Lung (tissue), 12 donors: ENCODE results near the gene TTLL12. TPM values are rescaled to one million over a fixed set of nuclear protein-coding genes. Genes with fewer than 3 reads are reported as not detected.

ENCODE experiments used
- ATAC-seq: fragments of 200-7000 bp; cut with Tn5 transposase; one replicate; pipeline ENCODE4 v1.9.1; 2020; ENCODE audit warnings: moderate number of reproducible peaks; ENCODE audit not compliant: insufficient read depth, low FRiP score
- DNase-seq, 3 donors: peaks; one replicate each; pipeline ENCODE4 v3.0.0-alpha.2; 2013 to 2017
- H3K27ac ChIP-seq, 2 donors: one replicate each; pipeline ENCODE4 v1.5.1; 2013; ENCODE audit warnings: mild to moderate bottlenecking in 2 of 2, moderate library complexity in 2 of 2, control low read depth in 1 of 2, inconsistent platforms in 1 of 2, low read depth in 1 of 2, low read length in 1 of 2
- H3K27me3 ChIP-seq, 3 donors: one replicate each; pipeline ENCODE4 v1.5.1; 2013; ENCODE audit warnings: low read length in 2 of 3; ENCODE audit not compliant: control insufficient read depth in 3 of 3, insufficient read depth in 3 of 3
- H3K36me3 ChIP-seq, 4 donors: one replicate each; pipeline ENCODE4 v1.5.1; 2013; ENCODE audit warnings: low read length in 4 of 4, mild to moderate bottlenecking in 1 of 4, moderate library complexity in 1 of 4; ENCODE audit not compliant: control insufficient read depth in 4 of 4, insufficient read depth in 4 of 4
- H3K4me1 ChIP-seq, 5 donors: one replicate each; pipeline ENCODE4 v1.5.1; 2013; ENCODE audit warnings: low read length in 5 of 5, mild to moderate bottlenecking in 2 of 5, moderate library complexity in 1 of 5; ENCODE audit not compliant: control insufficient read depth in 5 of 5, insufficient read depth in 5 of 5
- H3K4me3 ChIP-seq: one replicate; pipeline ENCODE4 v1.5.1; 2013; ENCODE audit warnings: mild to moderate bottlenecking, control low read depth, moderate library complexity
- H3K9ac ChIP-seq, 2 donors: one replicate each; pipeline ENCODE4 v1.5.1; 2013; ENCODE audit warnings: low read length in 2 of 2, control low read depth in 1 of 2; ENCODE audit not compliant: insufficient read depth in 1 of 2
- H3K9me3 ChIP-seq, 4 donors: one replicate each; pipeline ENCODE4 v1.5.1; 2013; ENCODE audit warnings: low read length in 3 of 4, mild to moderate bottlenecking in 1 of 4, moderate library complexity in 1 of 4; ENCODE audit not compliant: control insufficient read depth in 4 of 4, insufficient read depth in 3 of 4
- CTCF ChIP-seq: IDR thresholded peaks from 2 replicates; pipeline ENCODE4 v1.5.1; 2012; ENCODE audit warnings: mild to moderate bottlenecking; ENCODE audit errors: control extremely low read depth, extremely low read depth
- WGBS, 2 donors: extraction: QIAGEN DNeasy Blood & Tissue Kit; methylation state at CpG; one replicate each; pipeline ENCODE4 v1.1.7; 2013; 5-methylcytosine and 5-hydroxymethylcytosine counted together
- polyA plus RNA-seq, 2 donors: library from polyadenylated mRNA; stranded (reverse); fragments of 200-250 nt; gene quantifications; one replicate each; pipeline ENCODE4 v1.2.1, GENCODE V29; 2013
- total RNA-seq, 2 donors: library from RNA; depleted of rRNA in 1 of 2; stranded (reverse); fragments of >200 nt in 1 of 2; gene quantifications; one replicate each; pipeline ENCODE4 v1.2.1, GENCODE V29; 2014 to 2021
- donor health status: control.
- donor health status: control.
- donor health status: Bipolar disorder and iron deficiency.
- donor health status: healthy.
- donor health status: DM: yes; HTN: yes; CAD: no.

The TTLL12 gene
- total and polyA plus RNA-seq, 4 donors, result 15.8 to 35.5 (median 25.3) TPM

DNA sequence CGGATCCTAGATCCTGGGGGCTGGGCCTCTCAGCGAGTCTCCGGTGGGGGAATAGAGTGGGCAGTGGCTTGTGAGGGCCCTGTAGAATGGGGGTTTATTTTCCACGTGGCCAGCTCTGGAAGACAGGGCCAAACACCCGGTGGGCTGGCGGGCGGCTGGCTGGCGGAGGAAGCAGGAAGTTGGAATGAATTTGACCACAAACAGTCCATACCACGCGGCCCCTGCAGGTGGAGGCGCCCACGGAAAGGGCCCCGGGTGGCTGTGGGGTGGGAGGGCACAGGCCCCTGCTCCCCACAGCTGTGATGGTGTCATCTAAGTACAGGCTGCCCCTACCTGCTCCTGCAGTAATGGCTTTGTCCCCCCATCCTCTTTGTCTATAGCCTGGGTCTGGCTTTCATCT is 58.8 kb downstream of the TTLL12 start:
- H3K4me3 ChIP-seq, result no peak overlapping the region
- 13 to 42% methylated on average over 13 of the region's 13 CpGs for WGBS, 2 donors
- ATAC-seq (no peak), DNase-seq (no peak)
- no peak overlapping the region for H3K9ac ChIP-seq
- TF ChIP-seq CTCF, result no peak
- H3K4me1 ChIP-seq, result peaks cover 0 to 8% (median 3%) of the 10 kb centered on the region in 5 donors
- peaks cover 0 to 8% (median 2%) of the 10 kb centered on the region in 4 donors for H3K36me3 ChIP-seq
- no peaks in the 10 kb centered on the region for H3K27me3 ChIP-seq
- H3K27ac ChIP-seq, result no peak overlapping the region
- no peaks in the 10 kb centered on the region for H3K9me3 ChIP-seq

DNA sequence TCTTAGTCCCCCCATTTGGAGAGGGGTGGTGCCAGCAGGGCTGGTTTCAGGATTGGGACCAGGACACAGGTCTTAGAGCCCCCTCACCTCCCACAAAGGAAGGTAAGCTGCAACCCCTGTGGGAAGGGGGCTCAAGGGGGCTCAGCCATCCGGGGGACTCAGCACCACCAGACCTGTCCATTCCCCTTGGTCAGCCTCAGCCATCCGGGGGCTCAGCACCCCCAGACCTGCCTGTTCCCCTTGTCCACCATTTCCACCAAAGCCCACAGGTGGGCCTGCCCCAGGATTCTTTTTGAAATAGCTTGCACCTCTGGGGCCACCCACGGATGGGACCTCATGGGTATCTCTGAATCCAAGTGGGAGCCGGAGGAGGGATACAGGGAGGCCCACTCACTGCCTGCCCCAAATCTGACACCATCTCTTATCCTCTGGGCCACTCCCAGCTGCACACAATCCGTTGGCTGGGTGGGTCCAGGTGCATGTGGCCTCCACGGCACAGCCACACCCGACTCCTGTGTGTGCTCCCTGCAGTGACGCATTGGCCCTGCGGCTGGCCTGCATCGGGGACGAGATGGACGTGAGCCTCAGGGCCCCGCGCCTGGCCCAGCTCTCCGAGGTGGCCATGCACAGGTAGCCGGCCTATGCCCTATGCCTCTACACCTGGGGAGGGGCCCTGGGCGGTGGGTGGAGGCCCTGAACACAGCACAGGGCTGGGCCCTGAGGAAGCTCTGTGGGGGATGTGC is 59.6 kb downstream of the TTLL12 start:
- no peak for DNase-seq
- 87 to 88% methylated on average over 17 of the region's 17 CpGs for WGBS, 2 donors
- H3K4me1 ChIP-seq, result peaks cover 0 to 8% (median 3%) of the 10 kb centered on the region in 5 donors
- no peak overlapping the region for H3K4me3 ChIP-seq
- peaks cover 0 to 4% (median 1%) of the 10 kb centered on the region in 4 donors for H3K36me3 ChIP-seq
- no peak for ATAC-seq
- H3K27ac ChIP-seq, result no peak overlapping the region
- TF ChIP-seq CTCF, result no peak
- H3K9ac ChIP-seq, result no peak overlapping the region
- no peaks in the 10 kb centered on the region for H3K27me3 ChIP-seq
- H3K9me3 ChIP-seq, result no peaks in the 10 kb centered on the region

DNA sequence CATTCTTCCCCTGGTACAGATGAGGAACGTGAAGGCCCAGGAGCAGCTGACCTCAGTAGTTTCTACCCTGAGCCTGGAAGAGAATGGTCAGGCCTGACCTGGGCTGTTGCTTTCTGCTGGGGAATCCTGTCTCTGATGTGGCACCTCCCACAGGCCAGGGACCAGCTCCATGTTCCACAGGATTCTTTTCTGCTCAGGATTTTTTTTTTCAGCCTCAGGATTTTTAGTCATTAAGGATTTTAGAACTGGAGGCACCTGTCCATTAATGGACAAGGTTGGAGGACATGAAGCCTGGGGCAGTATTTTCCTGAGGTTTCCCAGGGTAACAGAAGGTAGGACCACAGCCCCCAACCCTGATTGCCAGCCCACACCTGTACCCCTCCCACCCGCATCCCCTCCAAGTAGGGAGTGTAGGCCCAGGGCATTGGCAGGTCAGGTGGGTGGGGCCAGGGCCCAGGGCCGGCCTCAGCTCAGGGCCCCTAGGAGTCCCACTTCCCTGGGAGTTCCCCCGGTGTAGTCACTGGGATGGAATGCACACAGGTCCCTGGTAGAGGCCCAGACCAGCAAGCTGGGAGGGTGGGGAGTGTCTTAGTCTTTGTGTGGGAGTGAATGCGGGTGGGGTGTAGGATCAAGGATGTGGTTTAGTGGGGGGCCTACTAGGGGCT is 60.3 kb downstream of the TTLL12 start:
- H3K27ac ChIP-seq, result no peak overlapping the region
- no peaks in the 10 kb centered on the region for H3K9me3 ChIP-seq
- H3K9ac ChIP-seq, result no peak overlapping the region
- ATAC-seq (no peak), DNase-seq (peak in 2 of 3 donors; percentile 28 to 57)
- TF ChIP-seq CTCF, result no peak
- 45 to 58% methylated on average over 5 of the region's 5 CpGs for WGBS, 2 donors
- H3K4me1 ChIP-seq, result peaks cover 0 to 6% (median 3%) of the 10 kb centered on the region in 5 donors
- H3K36me3 ChIP-seq, result peaks cover 0 to 4% (median 0%) of the 10 kb centered on the region in 4 donors
- H3K27me3 ChIP-seq, result no peaks in the 10 kb centered on the region
- H3K4me3 ChIP-seq, result no peak overlapping the region
